H1 (cell line): ENCODE results near the gene RAB3B. TPM values are rescaled to one million over a fixed set of nuclear protein-coding genes. Genes with fewer than 3 reads are reported as not detected.

Experiments
- CTCF ChIA-PET: fragments of 300-600 bp; sonication (Branson Sonifier 250); formaldehyde crosslinking; loops from one replicate; lab custom pipeline; 2021; ENCODE audit not compliant: partially characterized antibody; lab: Charles Lee
- POLR2A ChIA-PET: fragments of 300-600 bp; sonication (Branson Sonifier 250); formaldehyde crosslinking; loops from one replicate; lab custom pipeline; 2021; ENCODE audit warnings: inconsistent platforms; ENCODE audit not compliant: partially characterized antibody; lab: Charles Lee
- DNase-seq, 2 experiments: peaks; one replicate each; pipeline versions ENCODE4 v3.0.0 to v3.0.0-alpha.2; 2010 to 2022; ENCODE audit warnings: low spot score in 2 of 2, low read depth in 1 of 2, mixed read lengths in 1 of 2
- FAIRE-seq: peaks from 2 replicates; lab custom pipeline; 2011; peaks lifted over from hg19 to GRCh38; lab: Jason Lieb, UNC
- H2AFZ ChIP-seq: 2 replicates; pipeline ENCODE4 v1.8.1; 2012; ENCODE audit warnings: low read length, inconsistent platforms
- H2AK5ac ChIP-seq: 2 replicates; pipeline ENCODE4 v1.6.1; 2013; ENCODE audit warnings: low read depth, low read length
- H2BK120ac ChIP-seq: replicated peaks from 2 replicates; pipeline ENCODE3; 2013; ENCODE audit warnings: low read depth, low read length, inconsistent platforms
- H2BK12ac ChIP-seq: 2 replicates; pipeline ENCODE4 v1.6.1; 2013; ENCODE audit warnings: low read depth, low read length
- H2BK15ac ChIP-seq: 2 replicates; pipeline ENCODE4 v1.6.1; 2013; ENCODE audit warnings: low read length
- H2BK20ac ChIP-seq: 2 replicates; pipeline ENCODE4 v1.6.1; 2013; ENCODE audit warnings: low read length
- H2BK5ac ChIP-seq: 2 replicates; pipeline ENCODE4 v1.6.1; 2013; ENCODE audit warnings: low read depth, low read length
- H3K14ac ChIP-seq: 2 replicates; pipeline ENCODE4 v1.6.1; 2013; ENCODE audit warnings: inconsistent platforms; ENCODE audit not compliant: insufficient read length
- H3K18ac ChIP-seq: 2 replicates; pipeline ENCODE4 v1.6.1; 2013; ENCODE audit warnings: low read length; ENCODE audit errors: extremely low read depth
- H3K23ac ChIP-seq: 2 replicates; pipeline ENCODE4 v1.6.1; 2013; ENCODE audit warnings: inconsistent platforms; ENCODE audit not compliant: insufficient read length
- H3K23me2 ChIP-seq: 2 replicates; pipeline ENCODE4 v1.6.1; 2013; ENCODE audit warnings: low read depth, low read length
- H3K27ac ChIP-seq: 2 replicates; pipeline ENCODE4 v1.6.1; 2011; ENCODE audit warnings: low read depth, low read length, inconsistent platforms
- H3K27me3 ChIP-seq, 4 experiments: replicated peaks in 1 of 4; 1 replicate in 1 of 4; 2 replicates in 3 of 4; pipeline versions ENCODE4 v1.6.1 to v1.8.1; 2011 to 2013; ENCODE audit warnings: low read length in 3 of 4, mild to moderate bottlenecking in 3 of 4, inconsistent platforms in 2 of 4, mixed read lengths in 2 of 4, moderate library complexity in 1 of 4; ENCODE audit not compliant: control insufficient read depth in 3 of 4, insufficient read depth in 3 of 4; ENCODE audit errors: extremely low read depth in 1 of 4
- H3K36me3 ChIP-seq, 4 experiments: 2 replicates each; pipeline versions ENCODE4 v1.6.1 to v1.8.1; 2011 to 2013; ENCODE audit warnings: mild to moderate bottlenecking in 4 of 4, low read length in 3 of 4, moderate library complexity in 2 of 4, control low read depth in 1 of 4, inconsistent platforms in 1 of 4; ENCODE audit not compliant: insufficient read depth in 4 of 4, control insufficient read depth in 2 of 4
- H3K4ac ChIP-seq: replicated peaks from 2 replicates; pipeline ENCODE3; 2013; ENCODE audit warnings: low read length, low read depth, mixed read lengths, inconsistent platforms; ENCODE audit not compliant: insufficient read length
- H3K4me1 ChIP-seq, 4 experiments: replicated peaks in 1 of 4; 1 replicate in 1 of 4; 2 replicates in 3 of 4; pipeline versions ENCODE4 v1.6.1 to v1.8.1; 2011 to 2013; ENCODE audit warnings: low read length in 3 of 4, inconsistent platforms in 2 of 4, mixed read lengths in 1 of 4; ENCODE audit not compliant: insufficient read depth in 4 of 4, control insufficient read depth in 3 of 4
- H3K4me2 ChIP-seq, 2 experiments: 2 replicates each; pipeline versions ENCODE4 v1.6.1 to v1.8.1; 2011 to 2013; ENCODE audit warnings: low read depth in 2 of 2, low read length in 2 of 2, control low read depth in 1 of 2, inconsistent platforms in 1 of 2, mild to moderate bottlenecking in 1 of 2; ENCODE audit not compliant: insufficient read depth in 1 of 2
- H3K4me3 ChIP-seq, 4 experiments: fragments of 200-600, 300-600 bp in 1 of 4; sonication (generic), shearing (Covaris generic), sonication (Bioruptor Twin) in 1 of 4; 2 replicates each; pipeline versions ENCODE4 v1.5.1 to v1.8.1; 2011 to 2016; ENCODE audit warnings: low read length in 4 of 4, low read depth in 3 of 4, control low read depth in 2 of 4, inconsistent platforms in 2 of 4, mild to moderate bottlenecking in 2 of 4, mixed read lengths in 1 of 4, moderate library complexity in 1 of 4; ENCODE audit not compliant: insufficient read depth in 2 of 4; ENCODE audit errors: extremely low read depth in 1 of 4
- H3K56ac ChIP-seq: replicated peaks from 2 replicates; pipeline ENCODE3; 2013; ENCODE audit warnings: low read depth, mild to moderate bottlenecking, mixed read lengths, low read length, inconsistent platforms; ENCODE audit not compliant: insufficient read length
- H3K79me1 ChIP-seq: 2 replicates; pipeline ENCODE4 v1.6.1; 2013; ENCODE audit warnings: low read depth, low read length, control low read depth
- H3K79me2 ChIP-seq, 2 experiments: 2 replicates each; pipeline versions ENCODE4 v1.6.1 to v1.8.1; 2012 to 2013; ENCODE audit warnings: low read length in 2 of 2, mild to moderate bottlenecking in 2 of 2, inconsistent platforms in 1 of 2; ENCODE audit not compliant: insufficient read depth in 2 of 2, control insufficient read depth in 1 of 2
- H3K9ac ChIP-seq, 4 experiments: replicated peaks in 1 of 4; 1 replicate in 1 of 4; 2 replicates in 3 of 4; pipeline versions ENCODE4 v1.6.1 to v1.8.1; 2011 to 2013; ENCODE audit warnings: low read depth in 3 of 4, low read length in 3 of 4, control low read depth in 2 of 4, mild to moderate bottlenecking in 2 of 4, moderate library complexity in 2 of 4, inconsistent platforms in 1 of 4; ENCODE audit errors: extremely low read depth in 1 of 4
- H3K9me3 ChIP-seq, 2 experiments: 2 replicates each; pipeline versions ENCODE4 v1.6.1 to v1.8.1; 2012 to 2013; ENCODE audit warnings: mild to moderate bottlenecking in 2 of 2, moderate library complexity in 2 of 2, control low read depth in 1 of 2, inconsistent platforms in 1 of 2, low read depth in 1 of 2, low read length in 1 of 2, mixed read lengths in 1 of 2; ENCODE audit not compliant: insufficient read depth in 2 of 2
- H4K20me1 ChIP-seq, 2 experiments: replicated peaks in 1 of 2; 2 replicates each; pipeline versions ENCODE3 to v1.8.1; 2011 to 2013; ENCODE audit warnings: inconsistent platforms in 2 of 2, low read length in 2 of 2, mild to moderate bottlenecking in 1 of 2; ENCODE audit not compliant: insufficient read depth in 2 of 2, control insufficient read depth in 1 of 2
- H4K5ac ChIP-seq: 2 replicates; pipeline ENCODE4 v1.6.1; 2013; ENCODE audit warnings: low read length, low read depth, mixed read lengths, inconsistent platforms; ENCODE audit not compliant: insufficient read length
- H4K8ac ChIP-seq: 2 replicates; pipeline ENCODE4 v1.8.0; 2013; ENCODE audit warnings: mild to moderate bottlenecking, moderate library complexity, low read length, inconsistent platforms; ENCODE audit not compliant: insufficient read depth; ENCODE audit errors: extremely low read depth
- H4K91ac ChIP-seq: replicated peaks from 2 replicates; pipeline ENCODE3; 2013; ENCODE audit warnings: low read length, mixed read lengths, inconsistent platforms; ENCODE audit not compliant: insufficient read length
- BACH1 ChIP-seq: IDR thresholded peaks from 2 replicates; pipeline ENCODE4 v1.6.1; 2012; ENCODE audit warnings: low read length, improper control_type of control experiment
- CHD1 ChIP-seq: IDR thresholded peaks from 2 replicates; pipeline ENCODE4 v1.6.1; 2012; ENCODE audit warnings: low read depth, low read length, improper control_type of control experiment
- HDAC2 ChIP-seq, 2 experiments: fragments of 300-600 bp in 1 of 2; sonication (generic) in 1 of 2; IDR thresholded peaks; 2 replicates each; pipeline ENCODE4 v1.6.1; 2011 to 2012; ENCODE audit warnings: low read depth in 2 of 2, low read length in 2 of 2, mild to moderate bottlenecking in 2 of 2, moderate library complexity in 2 of 2, borderline replicate concordance in 1 of 2, inconsistent platforms in 1 of 2
- HDAC6 ChIP-seq: IDR thresholded peaks from one replicate; pipeline ENCODE4 v1.7.1; 2012; ENCODE audit warnings: low read depth, mild to moderate bottlenecking, inconsistent platforms, low read length, moderate library complexity
- JUND ChIP-seq: IDR thresholded peaks from 2 replicates; pipeline ENCODE4 v1.6.1; 2011; ENCODE audit warnings: mild to moderate bottlenecking, improper control_type of control experiment, low read length
- RAD21 ChIP-seq, 2 experiments: IDR thresholded peaks in 1 of 2; conservative IDR thresholded peaks in 1 of 2; 2 replicates each; pipeline ENCODE4 v1.6.1; 2011; ENCODE audit warnings: low read depth in 2 of 2, low read length in 2 of 2, improper control_type of control experiment in 1 of 2, inconsistent platforms in 1 of 2, mild to moderate bottlenecking in 1 of 2, moderate library complexity in 1 of 2
- SRF ChIP-seq: IDR thresholded peaks from 2 replicates; pipeline ENCODE4 v1.6.1; 2011; ENCODE audit warnings: mild to moderate bottlenecking, low read depth, low read length, moderate library complexity
- SUZ12 ChIP-seq: fragments of 200-600 bp; sonication (generic); IDR thresholded peaks from 2 replicates; pipeline ENCODE4 v1.6.1; 2012; ENCODE audit warnings: mild to moderate bottlenecking, inconsistent platforms, low read length, moderate library complexity, mixed read lengths
- WGBS, 2 experiments: shearing (Covaris generic) in 1 of 2; methylation state at CpG; one replicate each; pipeline versions ENCODE4 v1.1.6 to v1.1.7; 2013 to 2015; ENCODE audit warnings: low lambda C conversion rate in 2 of 2, mixed read lengths in 2 of 2, inconsistent platforms in 1 of 2, low coverage in 1 of 2, missing lambda C conversion rate in 1 of 2; ENCODE audit not compliant: insufficient replicate concordance in 2 of 2, insufficient coverage in 1 of 2, insufficient read length in 1 of 2; ENCODE audit errors: extremely low coverage in 1 of 2, missing lambda C conversion rate in 1 of 2; 5-methylcytosine and 5-hydroxymethylcytosine counted together
- polyA plus RNA-seq, 7 experiments: library from polyadenylated mRNA; depleted of rRNA in 3 of 7; stranded (reverse) in 5 of 7; unstranded in 2 of 7; fragments of >200 nt in 5 of 7; fragments of 200-250 nt in 2 of 7; gene quantifications; 1 replicate in 5 of 7; 2 replicates in 1 of 7; 4 replicates in 1 of 7; pipeline versions ENCODE4 v1.2.1 to v1.2.3, GENCODE V29; 2011 to 2013; ENCODE audit warnings: missing spikeins in 2 of 7, mixed read lengths in 2 of 7
- total RNA-seq: library from RNA; stranded (reverse); fragmentation: NEBNext Ultra II Directional; extraction: Animal tissue kit (Norgen Biotek cat#: 25700); gene quantifications from 2 replicates; pipeline ENCODE4 v1.2.1, GENCODE V29; 2021
- TF ChIP-seq, protein P1 (sequence below), 3 experiments: IDR thresholded peaks; 1 replicate in 2 of 3; 2 replicates in 1 of 3; pipeline versions ENCODE4 v1.5.1 to v1.6.1; 2011; ENCODE audit warnings: low read length in 3 of 3, mild to moderate bottlenecking in 3 of 3, inconsistent platforms in 2 of 3, low read depth in 1 of 3, moderate library complexity in 1 of 3; ENCODE audit not compliant: insufficient read depth in 1 of 3; ENCODE audit errors: control extremely low read depth in 1 of 3

RAB3B gene
- total and polyA plus RNA-seq, 2 of the 8 experiments (the other 6 are each of a cell fraction or from before 2014, with no cell fraction given) = 12.5 to 36.8 TPM

DNA sequence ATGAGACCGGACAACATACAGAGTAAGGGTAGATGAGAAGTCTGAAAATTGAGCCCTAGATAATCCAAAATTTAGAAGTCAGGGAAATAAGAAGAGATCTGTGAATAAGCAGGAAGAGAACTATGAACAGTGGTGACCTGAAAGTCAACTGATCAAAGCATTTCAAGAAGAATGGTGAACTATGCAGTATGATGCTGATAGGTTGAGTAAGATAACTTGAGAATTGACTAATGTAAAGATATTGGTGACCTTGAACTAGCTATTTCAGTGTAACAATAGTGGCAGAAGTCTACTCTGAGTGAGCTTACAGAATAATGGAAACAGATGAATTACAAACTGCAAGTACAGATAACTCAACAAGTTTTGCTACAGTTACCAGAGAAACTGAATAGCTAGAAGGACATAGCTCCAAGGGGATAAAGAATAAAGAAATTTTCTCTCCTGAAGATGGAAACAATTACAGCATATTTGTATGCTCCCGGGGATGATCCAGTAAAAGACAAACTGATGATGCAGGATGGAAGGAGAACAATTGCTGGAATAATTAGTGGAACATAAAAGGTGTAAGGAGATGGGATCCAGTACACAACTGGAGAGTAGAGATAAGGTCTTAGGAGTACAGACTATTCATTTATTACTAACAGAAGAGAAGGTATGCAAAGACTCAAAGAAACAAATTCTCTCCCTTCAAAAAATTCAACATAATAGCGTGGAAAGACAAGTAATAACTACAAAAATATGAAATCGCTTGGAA, 122.8 kb downstream of the RAB3B start:
- Histone ChIP-seq H3K79me1 (peaks cover 3% of the 10 kb centered on the region; the same call in 1 of the 2 replicates), H4K20me1 (peaks cover 0 to 1% of the 10 kb centered on the region in 2 experiments), H2BK20ac (no peak overlapping the region), H3K4ac (no peak overlapping the region), H3K4me2 (no peak overlapping the region), H2BK120ac (no peak overlapping the region), H2BK15ac (no peak overlapping the region), H3K18ac (no peak overlapping the region), H3K27me3 (no peaks in the 10 kb centered on the region), H3K79me2 (peaks cover 0 to 94% of the 10 kb centered on the region in 2 experiments; a peak in 3 of 4 replicates), H3K9me3 (no peaks in the 10 kb centered on the region), H3K4me1 (no peaks in the 10 kb centered on the region), H3K23me2 (no peaks in the 10 kb centered on the region), H3K27ac (no peak overlapping the region), H3K9ac (no peak overlapping the region), H4K5ac (no peak overlapping the region), H3K56ac (no peak overlapping the region), H3K4me3 (no peak overlapping the region), H2BK12ac (no peak overlapping the region), H3K14ac (no peak overlapping the region), H3K23ac (no peak overlapping the region), H4K91ac (no peak overlapping the region), H4K8ac (no peak overlapping the region), H2AFZ (no peak overlapping the region), H3K36me3 (no peaks in the 10 kb centered on the region), H2BK5ac (no peak overlapping the region), H2AK5ac (no peak overlapping the region)
- no peak for FAIRE-seq
- POLR2A ChIA-PET = interaction anchor here (4.4 kb wide), 1 partner anchor 11 kb away, joined by 17 read pairs; the partner anchor contains the start of gene NRDC
- CTCF ChIA-PET = interaction anchor here (1.2 kb wide), 1 partner anchor 132 kb away, joined by 3 read pairs; no protein-coding TSS in a partner anchor
- DNase-seq = no peak
- TF ChIP-seq HDAC6 = no peak
- TF ChIP-seq RAD21 (IDR thresholded peaks at IDR 0.05 in 1 of 2, conservative IDR thresholded peaks at IDR 0.05 in 1 of 2; ENCODE audit: low read depth in 2 of 2, low read length in 2 of 2) = no peak
- no peak for TF ChIP-seq HDAC2 (IDR thresholded peaks at IDR 0.05; ENCODE audit: borderline replicate concordance in 1 of 2, low read depth in 2 of 2, low read length in 2 of 2)
- no peak for TF ChIP-seq SRF
- no peak for TF ChIP-seq CHD1
- TF ChIP-seq JUND = no peak
- TF ChIP-seq, protein P1, sequence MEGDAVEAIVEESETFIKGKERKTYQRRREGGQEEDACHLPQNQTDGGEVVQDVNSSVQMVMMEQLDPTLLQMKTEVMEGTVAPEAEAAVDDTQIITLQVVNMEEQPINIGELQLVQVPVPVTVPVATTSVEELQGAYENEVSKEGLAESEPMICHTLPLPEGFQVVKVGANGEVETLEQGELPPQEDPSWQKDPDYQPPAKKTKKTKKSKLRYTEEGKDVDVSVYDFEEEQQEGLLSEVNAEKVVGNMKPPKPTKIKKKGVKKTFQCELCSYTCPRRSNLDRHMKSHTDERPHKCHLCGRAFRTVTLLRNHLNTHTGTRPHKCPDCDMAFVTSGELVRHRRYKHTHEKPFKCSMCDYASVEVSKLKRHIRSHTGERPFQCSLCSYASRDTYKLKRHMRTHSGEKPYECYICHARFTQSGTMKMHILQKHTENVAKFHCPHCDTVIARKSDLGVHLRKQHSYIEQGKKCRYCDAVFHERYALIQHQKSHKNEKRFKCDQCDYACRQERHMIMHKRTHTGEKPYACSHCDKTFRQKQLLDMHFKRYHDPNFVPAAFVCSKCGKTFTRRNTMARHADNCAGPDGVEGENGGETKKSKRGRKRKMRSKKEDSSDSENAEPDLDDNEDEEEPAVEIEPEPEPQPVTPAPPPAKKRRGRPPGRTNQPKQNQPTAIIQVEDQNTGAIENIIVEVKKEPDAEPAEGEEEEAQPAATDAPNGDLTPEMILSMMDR (IDR thresholded peaks at IDR 0.05; ENCODE audit: control extremely low read depth in 1 of 3, insufficient read depth in 1 of 3, low read depth in 1 of 3, low read length in 3 of 3) = no peak
- no peak for TF ChIP-seq BACH1
- no peak for TF ChIP-seq SUZ12
- WGBS, 2 experiments = 86% methylated on average over 4 of the region's 4 CpGs; no CpG with 5 or more reads in 1 of the 2 experiments
